Measurements from ENCODE around the gene TNS1.

The TNS1 gene

GRCh38 chr2:217998926-217999594 is 3.7 kb downstream of the TNS1 start:
- H3K79me2 ChIP-seq (ENCODE audit: insufficient read depth, low read length) = no peaks in the 10 kb centered on the region
- no peaks in the 10 kb centered on the region for H3K36me3 ChIP-seq (ENCODE audit: insufficient read depth, low read length)
- no peaks in the 10 kb centered on the region for H3K27me3 ChIP-seq (ENCODE audit: insufficient read depth, low read length, poor library complexity, severe bottlenecking)
- no peak overlapping the region for H3K4me3 ChIP-seq (ENCODE audit: low read length, poor library complexity, severe bottlenecking)
- no peak overlapping the region for H2AFZ ChIP-seq (ENCODE audit: low read length)
- TF ChIP-seq EZH2phosphoT487 (IDR thresholded peaks at IDR 0.05; ENCODE audit: borderline replicate concordance) = no peak
- TF ChIP-seq, protein P1, sequence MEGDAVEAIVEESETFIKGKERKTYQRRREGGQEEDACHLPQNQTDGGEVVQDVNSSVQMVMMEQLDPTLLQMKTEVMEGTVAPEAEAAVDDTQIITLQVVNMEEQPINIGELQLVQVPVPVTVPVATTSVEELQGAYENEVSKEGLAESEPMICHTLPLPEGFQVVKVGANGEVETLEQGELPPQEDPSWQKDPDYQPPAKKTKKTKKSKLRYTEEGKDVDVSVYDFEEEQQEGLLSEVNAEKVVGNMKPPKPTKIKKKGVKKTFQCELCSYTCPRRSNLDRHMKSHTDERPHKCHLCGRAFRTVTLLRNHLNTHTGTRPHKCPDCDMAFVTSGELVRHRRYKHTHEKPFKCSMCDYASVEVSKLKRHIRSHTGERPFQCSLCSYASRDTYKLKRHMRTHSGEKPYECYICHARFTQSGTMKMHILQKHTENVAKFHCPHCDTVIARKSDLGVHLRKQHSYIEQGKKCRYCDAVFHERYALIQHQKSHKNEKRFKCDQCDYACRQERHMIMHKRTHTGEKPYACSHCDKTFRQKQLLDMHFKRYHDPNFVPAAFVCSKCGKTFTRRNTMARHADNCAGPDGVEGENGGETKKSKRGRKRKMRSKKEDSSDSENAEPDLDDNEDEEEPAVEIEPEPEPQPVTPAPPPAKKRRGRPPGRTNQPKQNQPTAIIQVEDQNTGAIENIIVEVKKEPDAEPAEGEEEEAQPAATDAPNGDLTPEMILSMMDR (conservative IDR thresholded peaks at IDR 0.05; ENCODE audit: low read length) = no peak
- no peak overlapping the region for H3K9ac ChIP-seq (ENCODE audit: low read depth, low read length, poor library complexity, severe bottlenecking)
- no peaks in the 10 kb centered on the region for H3F3A ChIP-seq (ENCODE audit: low read depth)
- H3K9me3 ChIP-seq (ENCODE audit: insufficient read depth, low read depth, low read length) = no peaks in the 10 kb centered on the region
- H4K20me1 ChIP-seq (ENCODE audit: insufficient read depth, low read length, poor library complexity, severe bottlenecking) = no peaks in the 10 kb centered on the region
- no peaks in the 10 kb centered on the region for H3K9me2 ChIP-seq (replicated peaks; ENCODE audit: low read depth, low read length)
- H3K4me2 ChIP-seq (ENCODE audit: low read depth, low read length, poor library complexity, severe bottlenecking) = no peak overlapping the region
- H3K4me1 ChIP-seq (ENCODE audit: insufficient read depth, low read length, poor library complexity, severe bottlenecking) = peaks cover 5% of the 10 kb centered on the region

DNA sequence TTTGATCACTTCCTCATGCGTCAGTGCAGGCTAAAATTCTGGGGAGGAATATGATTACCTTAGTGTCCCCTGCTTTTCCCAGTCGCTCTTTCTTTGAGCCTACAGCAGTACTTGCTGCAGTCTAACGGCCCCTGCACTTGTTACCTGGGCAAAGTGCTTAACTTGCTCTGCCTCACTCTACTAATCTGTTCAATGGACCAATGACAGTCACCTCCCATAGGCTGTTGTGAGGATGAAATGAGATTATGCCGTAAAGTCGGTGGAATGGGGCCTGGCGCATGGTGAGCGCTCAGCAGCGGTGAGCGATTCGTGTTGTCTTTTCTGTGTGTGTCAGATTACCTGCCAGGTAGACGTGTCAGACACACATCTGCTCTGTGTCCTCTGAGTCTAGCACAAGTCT is 5.3 kb downstream of the TNS1 start:
- Histone ChIP-seq H3K4me1 (ENCODE audit: insufficient read depth, low read length, poor library complexity, severe bottlenecking) (no peaks in the 10 kb centered on the region), H4K20me1 (ENCODE audit: insufficient read depth, low read length, poor library complexity, severe bottlenecking) (no peaks in the 10 kb centered on the region), H3F3A (ENCODE audit: low read depth) (no peaks in the 10 kb centered on the region), H3K9me2 (replicated peaks; ENCODE audit: low read depth, low read length) (no peaks in the 10 kb centered on the region), H3K79me2 (ENCODE audit: insufficient read depth, low read length) (no peaks in the 10 kb centered on the region), H3K4me2 (ENCODE audit: low read depth, low read length, poor library complexity, severe bottlenecking) (no peak overlapping the region), H3K27me3 (ENCODE audit: insufficient read depth, low read length, poor library complexity, severe bottlenecking) (no peaks in the 10 kb centered on the region), H3K9ac (ENCODE audit: low read depth, low read length, poor library complexity, severe bottlenecking) (no peak overlapping the region), H3K4me3 (ENCODE audit: low read length, poor library complexity, severe bottlenecking) (no peak overlapping the region), H2AFZ (ENCODE audit: low read length) (no peak overlapping the region), H3K9me3 (ENCODE audit: insufficient read depth, low read depth, low read length) (no peaks in the 10 kb centered on the region), H3K36me3 (ENCODE audit: insufficient read depth, low read length) (no peaks in the 10 kb centered on the region)
- TF ChIP-seq, protein P1 (conservative IDR thresholded peaks at IDR 0.05; ENCODE audit: low read length) = no peak
- no peak for TF ChIP-seq EZH2phosphoT487 (IDR thresholded peaks at IDR 0.05; ENCODE audit: borderline replicate concordance)

DNA sequence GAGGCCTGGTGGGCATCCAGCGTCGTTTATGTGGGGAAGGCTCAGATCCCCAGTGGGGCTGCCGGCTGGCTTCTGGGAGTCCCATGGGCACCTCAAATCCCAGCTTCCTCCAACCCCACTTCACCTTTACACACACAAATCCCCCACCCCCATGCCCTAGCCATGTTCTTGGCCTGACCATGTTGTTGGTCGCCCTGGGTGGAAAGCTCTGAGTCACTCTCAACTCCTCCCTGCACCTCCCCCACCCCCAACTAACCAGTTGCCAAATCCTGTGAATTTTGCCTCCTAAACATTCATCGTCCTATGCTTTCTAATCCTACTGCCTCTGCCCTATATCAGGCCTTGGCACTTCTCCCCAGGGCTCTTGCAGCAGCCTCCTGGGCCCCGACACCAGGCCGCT is 6.4 kb downstream of the TNS1 start:
- Histone ChIP-seq H3K79me2 (ENCODE audit: insufficient read depth, low read length) (no peaks in the 10 kb centered on the region), H3K27me3 (ENCODE audit: insufficient read depth, low read length, poor library complexity, severe bottlenecking) (no peaks in the 10 kb centered on the region), H3K9me2 (replicated peaks; ENCODE audit: low read depth, low read length) (no peaks in the 10 kb centered on the region), H3K36me3 (ENCODE audit: insufficient read depth, low read length) (no peaks in the 10 kb centered on the region), H3K4me3 (ENCODE audit: low read length, poor library complexity, severe bottlenecking) (no peak overlapping the region), H3K4me2 (ENCODE audit: low read depth, low read length, poor library complexity, severe bottlenecking) (no peak overlapping the region), H3K4me1 (ENCODE audit: insufficient read depth, low read length, poor library complexity, severe bottlenecking) (no peaks in the 10 kb centered on the region), H3F3A (ENCODE audit: low read depth) (no peaks in the 10 kb centered on the region), H4K20me1 (ENCODE audit: insufficient read depth, low read length, poor library complexity, severe bottlenecking) (no peaks in the 10 kb centered on the region), H2AFZ (ENCODE audit: low read length) (no peak overlapping the region), H3K9ac (ENCODE audit: low read depth, low read length, poor library complexity, severe bottlenecking) (no peak overlapping the region), H3K9me3 (ENCODE audit: insufficient read depth, low read depth, low read length) (no peaks in the 10 kb centered on the region)
- TF ChIP-seq, protein P1 (conservative IDR thresholded peaks at IDR 0.05; ENCODE audit: low read length) = no peak
- TF ChIP-seq EZH2phosphoT487 (IDR thresholded peaks at IDR 0.05; ENCODE audit: borderline replicate concordance) = no peak

Measured in Loucy (cell line).